Neural progenitor cell (in vitro differentiated cells): ENCODE results near the gene ATM.

Experiments
- CTCF ChIP-seq: fragments of 200-600 bp; sonication (generic); IDR thresholded peaks from 2 replicates; pipeline ENCODE4 v1.5.1; 2017; ENCODE audit warnings: antibody characterized with exemption, mild to moderate bottlenecking
- EZH2 ChIP-seq: fragments of 200-600 bp; sonication (generic); IDR thresholded peaks from 2 replicates; pipeline ENCODE4 v1.6.1; 2017; ENCODE audit warnings: antibody characterized with exemption, mild to moderate bottlenecking, moderate library complexity

GRCh38 chr11:108289699-108290098 lies 66.8 kb downstream of the ATM start:
- no peak for TF ChIP-seq CTCF
- TF ChIP-seq EZH2 = no peak
